Measurements from ENCODE around the gene TPCN2. TPM values are rescaled to one million over a fixed set of nuclear protein-coding genes. Genes with fewer than 3 reads are reported as not detected.

Gene TPCN2
- total and polyA plus RNA-seq, 2 of the 8 experiments (the other 6 are each of a cell fraction or from before 2014, with no cell fraction given): 9.7 to 18.6 TPM

DNA sequence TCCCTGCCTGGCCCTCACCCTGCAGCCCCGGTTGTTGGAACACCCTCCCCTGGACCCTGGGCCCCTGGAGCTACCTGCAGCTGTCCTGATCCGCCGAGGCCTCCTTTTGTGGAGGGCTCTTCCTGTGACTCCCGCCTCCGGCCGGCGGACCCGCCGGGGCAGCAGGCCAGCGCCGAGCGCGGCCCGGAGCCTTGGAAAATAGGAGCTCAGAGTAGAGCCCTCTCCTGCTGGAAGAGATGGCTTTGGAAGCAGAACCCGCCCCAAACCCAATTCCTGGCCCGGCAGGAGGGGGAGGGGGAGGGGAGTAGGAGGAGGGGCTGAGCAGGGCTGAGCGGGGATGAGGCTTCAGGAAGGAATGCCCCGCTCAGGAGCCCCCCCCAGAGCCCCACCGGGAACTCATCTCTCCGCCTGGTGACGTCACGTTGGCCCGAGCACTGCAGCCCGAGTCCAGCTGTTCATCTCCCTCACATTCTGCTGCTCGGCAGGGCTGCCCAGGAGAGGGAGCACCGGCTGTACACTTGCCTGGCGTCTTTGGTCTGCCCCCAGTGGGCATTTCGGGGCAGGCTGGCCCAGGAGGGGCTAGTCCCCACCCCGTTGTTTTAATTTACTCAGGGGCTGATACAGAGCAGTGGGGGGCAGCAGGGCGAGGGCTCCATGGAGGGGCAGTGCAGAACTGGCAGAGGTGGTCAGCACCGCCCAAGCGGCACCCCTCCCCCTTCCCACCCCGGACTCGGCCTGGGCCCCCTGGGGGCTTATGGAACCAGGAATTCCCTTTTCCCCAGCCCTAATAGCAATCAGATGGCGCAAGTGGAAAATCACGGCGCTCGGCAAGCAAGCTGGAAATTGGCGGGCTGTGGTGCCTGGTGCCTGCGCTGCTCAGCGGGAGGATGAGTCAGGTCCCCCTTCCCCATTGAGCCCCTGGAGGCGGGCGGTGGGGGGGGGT lies 35.5 kb upstream of the TPCN2 start, which contains the start of gene MRGPRF:
Gene MRGPRF (minus strand): TSS at position 238 of the 943 bp plus-strand sequence. CDS start 3,345 bp downstream, outside the sequence.
- Histone ChIP-seq H2BK12ac (ENCODE audit: low read depth, low read length) (peak within 1 kb of the TSS; percentile 95; the same call in 1 of the 2 replicates), H3K18ac (ENCODE audit: extremely low read depth, low read length) (peak within 1 kb of the TSS; percentile 93), H3K4ac (replicated peaks; ENCODE audit: insufficient read length, low read depth, low read length) (peak within 1 kb of the TSS; percentile 53), H2BK20ac (ENCODE audit: low read length) (peak within 1 kb of the TSS; percentile 98; the same call in 1 of the 2 replicates), H3K9ac (replicated peaks in 1 of 4; ENCODE audit: extremely low read depth in 1 of 4, low read depth in 3 of 4, low read length in 3 of 4) (no peak within 1 kb of the TSS; a peak in 2 of 7 replicates), H2AFZ (ENCODE audit: low read length) (peak within 1 kb of the TSS; percentile 63; the same call in 1 of the 2 replicates), H3K23ac (ENCODE audit: insufficient read length) (no peak within 1 kb of the TSS), H3K4me3 (ENCODE audit: extremely low read depth in 1 of 4, insufficient read depth in 2 of 4, low read depth in 3 of 4, low read length in 4 of 4) (peak within 1 kb of the TSS; percentile 25 to 68 (median 36)), H2BK5ac (ENCODE audit: low read depth, low read length) (peak within 1 kb of the TSS; percentile 83; the same call in 1 of the 2 replicates), H4K5ac (ENCODE audit: insufficient read length, low read depth, low read length) (peak within 1 kb of the TSS; percentile 59), H3K4me1 (replicated peaks in 1 of 4; ENCODE audit: control insufficient read depth in 3 of 4, insufficient read depth in 4 of 4, low read length in 3 of 4) (peaks cover 9 to 42% (median 32%) of the 10 kb centered on the region in 4 experiments), H2BK120ac (replicated peaks; ENCODE audit: low read depth, low read length) (peak within 1 kb of the TSS; percentile 69), H3K23me2 (ENCODE audit: low read depth, low read length) (peaks cover 24% of the 10 kb centered on the region; the same call in 1 of the 2 replicates), H4K8ac (ENCODE audit: extremely low read depth, insufficient read depth, low read length) (peak within 1 kb of the TSS; percentile 60), H3K56ac (replicated peaks; ENCODE audit: insufficient read length, low read depth, low read length) (peak within 1 kb of the TSS; percentile 19), H3K27me3 (replicated peaks in 1 of 4; ENCODE audit: control insufficient read depth in 3 of 4, extremely low read depth in 1 of 4, insufficient read depth in 3 of 4, low read length in 3 of 4) (peaks cover 0 to 4% (median 0%) of the 10 kb centered on the region in 4 experiments; a peak in 4 of 7 replicates), H3K9me3 (ENCODE audit: insufficient read depth in 2 of 2, low read depth in 1 of 2, low read length in 1 of 2) (no peaks in the 10 kb centered on the region), H3K27ac (ENCODE audit: low read depth, low read length) (no peak within 1 kb of the TSS), H3K36me3 (ENCODE audit: control insufficient read depth in 2 of 4, insufficient read depth in 4 of 4, low read length in 3 of 4) (no peaks in the 10 kb centered on the region), H3K79me1 (ENCODE audit: low read depth, low read length) (no peaks in the 10 kb centered on the region), H4K91ac (replicated peaks; ENCODE audit: insufficient read length, low read length) (peak within 1 kb of the TSS; percentile 96), H3K79me2 (ENCODE audit: control insufficient read depth in 1 of 2, insufficient read depth in 2 of 2, low read length in 2 of 2) (no peaks in the 10 kb centered on the region), H3K14ac (ENCODE audit: insufficient read length) (no peak within 1 kb of the TSS), H4K20me1 (replicated peaks in 1 of 2; ENCODE audit: control insufficient read depth in 1 of 2, insufficient read depth in 2 of 2, low read length in 2 of 2) (no peaks in the 10 kb centered on the region), H2AK5ac (ENCODE audit: low read depth, low read length) (no peak within 1 kb of the TSS), H3K4me2 (ENCODE audit: insufficient read depth in 1 of 2, low read depth in 2 of 2, low read length in 2 of 2) (peak within 1 kb of the TSS; percentile 85 to 89), H2BK15ac (ENCODE audit: low read length) (peak within 1 kb of the TSS; percentile 99; the same call in 1 of the 2 replicates)
- CTCF ChIA-PET (ENCODE audit: partially characterized antibody): interaction anchor here (0.7 to 3.9 kb wide), 16 partner anchors 9 to 102 kb away, joined by 3 to 14 read pairs (median 6); no protein-coding TSS in a partner anchor
- DNase-seq (ENCODE audit: low read depth in 1 of 2, low spot score in 2 of 2) (peak; percentile 34 to 84), FAIRE-seq (no peak)
- POLR2A ChIA-PET (ENCODE audit: partially characterized antibody): interaction anchor here (0.6 to 2.0 kb wide), 5 partner anchors 15 to 49 kb away, joined by 3 to 10 read pairs (median 3); partner anchors contain the start of gene TPCN2
- 9% methylated on average over 38 of the region's 43 CpGs; no CpG with 5 or more reads in 1 of the 2 experiments for WGBS, 2 experiments (ENCODE audit: extremely low coverage in 1 of 2, insufficient coverage in 1 of 2, insufficient read length in 1 of 2, insufficient replicate concordance in 2 of 2, low coverage in 1 of 2, low lambda C conversion rate in 2 of 2, missing lambda C conversion rate in 1 of 2)
- TF ChIP-seq BCL11A (IDR thresholded peaks at IDR 0.05; ENCODE audit: low read depth in 2 of 2, low read length in 2 of 2) (no peak), TAF1 (IDR thresholded peaks at IDR 0.05; ENCODE audit: low read depth, low read length) (no peak), RNF2 (IDR thresholded peaks at IDR 0.05; ENCODE audit: borderline replicate concordance, low read depth, low read length, missing control alignments, poor library complexity, severe bottlenecking) (no peak), EGR1 (IDR thresholded peaks at IDR 0.05; ENCODE audit: borderline replicate concordance, low read depth, low read length) (no peak), SAP30 (IDR thresholded peaks at IDR 0.05; ENCODE audit: insufficient read depth, insufficient replicate concordance, low read length) (no peak), RXRA (IDR thresholded peaks at IDR 0.05; ENCODE audit: insufficient read depth, low read depth, low read length) (no peak), GABPA (IDR thresholded peaks at IDR 0.05; ENCODE audit: borderline replicate concordance, insufficient read depth, low read length) (no peak), PHF8 (conservative IDR thresholded peaks at IDR 0.05; ENCODE audit: low read depth, low read length) (0 out of 2 replicates have a peak, but pooled peaks have one; percentile 11), HDAC6 (IDR thresholded peaks at IDR 0.05; ENCODE audit: low read depth, low read length) (no peak), POLR2AphosphoS5 (IDR thresholded peaks at IDR 0.05; ENCODE audit: low read depth, low read length) (no peak)
